KG1 (cell line): ENCODE data around the gene TLE5.
"Not testable (repeated sequence)": the region's sequence is repeated elsewhere in the genome, so short reads cannot be mapped to it uniquely, and the experiment has no call there.

Source experiments
- DNase-seq: peaks from one replicate; lab custom pipeline; 2025; lab: John Stamatoyannopoulos, UW

The TLE5 gene

DNA sequence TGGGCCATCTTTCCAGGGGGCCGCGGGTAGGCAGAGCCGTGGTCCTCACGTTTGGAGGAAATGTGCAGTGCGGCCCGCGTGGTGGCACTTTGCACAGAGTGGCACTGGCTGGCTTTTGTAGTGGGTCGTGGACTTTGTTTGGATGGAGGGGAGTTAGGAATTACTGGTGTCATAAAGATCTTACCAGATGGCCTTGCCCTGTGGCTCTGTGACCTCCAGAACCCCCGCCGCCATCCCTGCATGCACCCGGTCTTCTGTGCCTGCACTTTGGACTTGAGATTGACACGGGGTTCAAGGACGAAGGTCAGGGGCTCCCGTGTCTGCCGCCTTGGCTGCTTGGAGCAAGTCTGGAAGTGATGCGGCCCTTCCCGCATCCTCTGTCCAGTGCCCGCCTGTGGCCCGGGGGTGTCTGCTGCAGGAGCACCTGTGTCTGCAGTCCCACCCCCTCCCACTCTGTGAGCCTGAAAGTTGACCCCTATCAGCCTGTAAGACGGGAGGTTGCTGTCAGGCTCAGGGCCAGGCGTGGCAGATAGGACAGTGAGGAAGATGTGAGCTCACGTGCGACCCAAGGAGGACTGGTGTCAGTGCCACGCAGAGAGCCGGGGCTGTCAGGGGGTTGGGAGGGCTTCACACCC is 34.1 kb upstream of the TLE5 start:
- DNase-seq = no peak

DNA sequence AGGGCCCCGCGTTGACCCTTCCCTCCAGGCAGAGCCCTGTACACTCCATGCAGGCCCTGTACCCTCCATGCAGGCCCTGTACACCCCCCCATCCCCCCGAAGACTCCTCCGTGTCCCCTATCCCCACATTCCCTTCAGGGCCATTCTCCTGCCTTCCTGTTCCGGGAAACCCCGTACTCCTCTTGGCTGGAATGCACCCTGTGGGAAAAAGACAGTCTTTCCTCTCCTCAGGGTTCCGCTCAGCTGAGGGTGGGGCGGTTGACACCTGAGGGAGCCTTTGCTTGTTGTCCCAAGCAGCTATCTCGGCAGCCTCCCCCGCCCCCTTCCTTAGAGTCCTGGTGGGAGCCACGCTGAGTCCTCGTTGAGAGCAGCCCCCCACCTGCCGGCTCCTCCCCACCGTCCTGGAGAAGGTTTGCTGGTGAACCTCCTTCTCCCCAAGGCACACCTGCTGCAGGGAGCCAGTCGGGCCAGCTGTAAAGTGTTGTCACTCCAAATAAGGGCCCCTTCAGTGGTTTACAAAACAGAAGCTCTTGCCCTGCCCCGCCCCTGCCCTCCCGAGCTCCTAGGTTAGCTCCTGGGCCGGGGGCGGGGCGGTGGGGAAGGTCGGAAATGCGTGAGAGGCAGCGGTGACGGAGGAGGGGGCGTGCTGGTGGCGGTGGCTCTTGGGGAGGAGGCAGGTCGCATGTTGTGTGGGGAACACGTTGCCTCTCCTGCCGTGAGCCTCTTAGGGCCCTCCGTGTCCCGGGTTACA is 33.3 kb upstream of the TLE5 start:
- DNase-seq = no peak

DNA sequence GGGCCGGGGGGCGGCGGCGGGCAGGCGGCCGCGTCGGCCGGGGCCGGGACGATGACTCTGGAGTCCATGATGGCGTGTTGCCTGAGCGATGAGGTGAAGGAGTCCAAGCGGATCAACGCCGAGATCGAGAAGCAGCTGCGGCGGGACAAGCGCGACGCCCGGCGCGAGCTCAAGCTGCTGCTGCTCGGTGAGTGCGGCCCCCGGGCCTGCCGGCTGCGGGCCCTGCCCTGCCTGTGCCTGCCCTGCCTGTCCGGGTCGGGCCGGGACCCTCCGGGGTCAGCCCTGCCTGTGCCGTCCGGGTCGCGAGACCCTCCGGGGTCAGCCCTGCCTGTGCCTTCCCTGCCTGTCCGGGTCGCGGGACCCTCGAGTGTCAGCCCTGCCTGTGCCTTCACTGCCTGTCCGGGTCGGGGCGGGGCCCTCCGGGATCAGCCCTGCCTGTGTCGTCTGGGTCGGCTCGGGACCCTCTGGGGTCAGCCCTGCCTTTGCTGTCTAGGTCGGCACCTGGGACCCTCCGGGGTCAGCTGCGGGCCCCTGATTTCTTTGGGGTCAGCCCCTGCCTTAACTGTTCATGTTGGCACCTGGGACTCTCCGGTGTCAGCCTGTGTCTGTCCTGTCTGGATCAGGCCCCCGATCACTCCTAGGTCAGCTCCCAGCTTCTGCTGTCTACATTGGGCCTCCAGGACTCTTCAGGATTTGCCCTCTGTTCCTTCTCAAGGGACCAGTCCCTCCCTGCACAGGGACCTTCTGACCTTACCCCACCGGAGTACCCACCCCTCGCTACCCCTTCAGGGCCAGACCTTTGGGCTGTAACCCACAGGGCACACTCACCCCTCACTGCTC is 32.5 kb upstream of the TLE5 start:
- DNase-seq = no peak

DNA sequence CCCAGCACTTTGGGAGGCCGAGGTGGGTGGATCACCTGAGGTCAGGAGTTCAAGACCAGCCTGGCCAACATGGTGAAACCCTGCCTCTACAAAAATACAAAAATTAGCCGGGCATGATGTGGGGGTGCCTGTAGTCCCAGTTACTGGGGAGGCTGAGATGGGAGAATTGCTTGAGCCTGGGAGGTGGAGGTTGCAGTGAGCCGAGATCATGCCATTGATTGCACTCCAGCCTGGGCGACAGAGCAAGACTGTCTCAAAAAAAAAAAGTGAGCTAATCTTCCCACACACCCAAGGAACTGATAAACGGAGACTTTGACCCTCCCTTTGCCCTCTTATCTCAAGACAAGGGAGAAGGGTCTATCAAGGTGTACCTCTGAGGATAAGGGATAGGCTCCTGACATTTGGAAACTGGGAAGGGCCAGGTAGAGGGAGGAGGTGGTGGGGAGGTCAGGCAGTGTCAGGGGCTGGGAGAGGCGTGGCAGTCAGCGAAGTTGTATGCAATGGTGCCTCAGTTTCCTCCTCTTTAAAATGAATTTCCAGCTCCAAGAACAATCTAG is 27.1 kb upstream of the TLE5 start:
- DNase-seq = not testable (repeated sequence)

DNA sequence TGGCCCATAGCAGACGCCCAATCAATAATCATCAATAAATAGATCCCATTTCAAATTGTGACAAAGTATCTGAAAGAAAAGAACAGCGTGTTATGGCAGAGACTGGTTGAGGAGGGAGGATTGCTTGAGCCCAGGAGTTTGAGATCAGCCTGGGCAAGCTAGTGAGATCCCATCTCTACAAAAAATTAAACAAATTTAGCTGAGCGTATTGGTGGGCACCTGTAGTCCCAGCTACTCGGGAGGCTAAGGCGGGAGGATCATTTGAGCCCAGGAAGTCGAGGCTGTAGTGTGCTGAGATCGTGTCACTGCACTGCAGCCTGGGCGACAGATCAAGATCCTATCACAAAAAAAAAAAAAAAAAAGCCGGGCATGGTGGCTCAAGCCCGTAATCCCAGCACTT is 25.5 kb upstream of the TLE5 start:
- no peak for DNase-seq

DNA sequence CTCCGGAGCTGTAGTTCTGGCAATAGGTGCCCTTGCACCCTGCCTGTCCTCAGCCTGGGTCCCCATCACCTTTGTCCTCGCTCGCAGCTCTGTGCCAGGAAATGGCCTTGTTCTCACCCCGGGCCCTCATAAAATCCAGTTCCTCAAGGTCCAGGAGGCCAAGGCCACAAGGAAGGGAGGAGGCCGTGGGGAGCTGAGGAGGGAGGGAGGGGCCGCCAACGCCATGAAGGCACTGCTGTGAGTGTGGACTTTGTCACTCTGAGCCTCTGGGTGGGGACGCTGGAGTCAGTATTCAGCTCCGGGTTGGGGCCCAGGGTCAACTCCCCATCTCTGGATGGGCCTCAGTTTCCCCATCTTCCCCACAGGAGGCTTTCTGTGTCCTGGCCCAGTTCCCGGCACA is 22.6 kb upstream of the TLE5 start:
- DNase-seq = no peak

DNA sequence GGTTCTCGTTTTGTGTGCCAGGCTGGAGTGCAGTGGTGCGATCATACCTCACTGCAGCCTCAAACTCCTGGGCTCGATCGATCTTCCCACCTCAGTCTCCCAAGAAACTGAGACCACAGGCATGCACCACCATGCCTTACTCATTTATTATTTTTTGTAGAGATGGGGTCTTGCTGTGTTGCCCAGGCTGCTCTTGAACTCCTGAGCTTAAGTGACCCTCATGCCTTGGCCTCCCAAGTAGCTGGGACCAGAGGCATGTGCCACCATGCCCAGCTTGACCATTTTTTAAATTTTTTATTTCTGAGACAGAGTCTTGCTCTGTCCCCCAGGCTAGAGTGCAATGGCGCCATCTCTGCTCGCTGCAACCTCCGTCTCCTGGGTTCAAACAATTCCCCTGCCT is 21.7 kb upstream of the TLE5 start:
- no peak for DNase-seq

DNA sequence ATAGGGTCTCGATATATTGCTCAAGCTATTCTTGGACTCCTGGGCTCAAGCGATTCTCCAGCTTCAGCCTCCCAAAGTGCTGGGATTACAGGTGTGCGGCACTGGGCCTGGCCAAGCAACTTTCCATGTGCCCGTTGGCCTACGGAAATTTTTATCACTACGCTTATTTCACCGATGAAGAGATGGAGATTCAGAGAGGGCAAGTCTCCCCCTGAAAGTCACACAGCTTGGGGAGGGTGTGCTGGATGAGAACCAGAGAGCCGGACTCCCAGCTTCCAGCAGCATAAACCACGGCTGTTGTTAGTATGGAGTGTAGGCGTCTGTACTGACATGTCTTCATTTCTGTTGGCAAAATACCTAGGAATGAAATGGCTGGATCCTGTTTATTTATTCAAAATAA is 20.0 kb upstream of the TLE5 start:
- no peak for DNase-seq

DNA sequence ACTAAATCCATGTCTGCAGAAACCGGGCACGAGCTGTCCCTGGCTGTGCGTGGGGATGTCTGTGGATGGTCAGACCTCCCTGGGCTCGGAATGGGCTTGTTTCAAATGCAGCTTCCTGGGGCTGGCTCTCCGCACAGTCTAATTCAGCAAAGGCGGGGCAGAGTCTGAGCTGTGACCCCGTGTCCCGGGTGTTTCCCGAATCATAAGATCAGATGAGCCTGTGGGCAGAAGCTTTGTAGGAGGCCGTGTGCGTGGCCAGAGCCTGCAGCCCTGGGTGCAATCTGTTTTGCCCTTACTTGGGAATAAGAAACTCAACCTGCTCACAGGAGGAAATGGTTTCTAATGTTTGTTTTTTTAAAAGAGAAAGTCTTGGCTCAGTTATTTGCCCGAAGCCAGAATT is 18.0 kb upstream of the TLE5 start:
- DNase-seq = no peak

DNA sequence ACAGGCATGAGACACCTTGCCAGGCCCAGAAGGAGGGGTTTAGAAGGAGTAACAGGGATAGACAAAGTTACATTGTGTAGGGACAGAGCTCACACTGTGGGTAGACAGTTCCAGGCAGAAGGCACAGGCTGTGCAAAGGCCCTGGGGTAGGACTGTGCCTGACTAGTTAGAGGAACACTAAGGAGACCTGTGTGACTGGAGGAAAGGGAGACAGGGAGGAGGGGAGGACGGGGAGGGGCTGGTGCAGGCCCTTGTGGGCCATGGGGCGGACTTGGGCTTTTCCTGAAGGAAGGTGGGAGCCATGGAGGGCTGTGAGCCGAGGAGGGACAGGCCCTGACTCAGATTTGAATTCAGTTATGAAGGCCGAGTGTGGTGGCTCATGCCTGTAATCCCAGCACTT is 17.3 kb upstream of the TLE5 start:
- no peak for DNase-seq

DNA sequence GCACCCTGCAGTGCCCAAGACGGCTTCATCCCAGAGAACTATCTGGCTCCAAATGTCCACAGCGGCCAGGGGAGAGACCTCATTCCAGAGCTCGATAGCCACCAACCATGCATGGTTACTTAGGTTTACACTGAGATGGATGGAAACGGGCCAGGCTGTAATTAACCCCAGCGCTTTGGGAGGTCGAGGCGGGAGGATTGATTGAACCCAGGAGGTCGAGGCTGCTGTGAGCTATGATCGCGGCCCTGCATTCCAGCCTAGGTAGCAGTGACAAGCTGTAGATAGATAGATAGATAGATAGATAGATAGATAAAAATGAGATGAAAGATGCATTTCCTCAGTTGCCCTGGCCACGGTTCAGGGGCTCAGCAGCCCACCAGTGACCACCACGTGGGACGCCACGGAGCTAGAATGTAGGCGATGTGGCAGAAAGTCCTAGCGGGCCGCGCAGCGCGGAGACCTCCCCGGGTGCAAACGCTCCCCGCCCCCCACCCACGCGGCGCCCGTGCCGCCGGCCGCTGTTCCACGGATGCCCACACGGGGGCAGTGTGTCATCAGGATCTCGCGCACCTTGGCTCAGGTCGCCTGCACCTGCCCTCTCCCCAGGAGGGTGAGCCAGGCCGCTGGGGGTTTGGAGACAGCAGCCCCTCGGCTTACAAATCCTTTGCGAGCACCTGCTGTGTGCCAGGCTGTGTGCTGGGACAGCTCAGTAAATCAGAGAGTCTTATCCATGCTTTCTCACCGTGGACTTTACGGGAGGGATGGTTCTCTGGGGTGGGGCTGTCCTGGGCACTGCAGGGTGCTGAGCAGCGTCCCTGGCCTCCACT is 13.5 kb upstream of the TLE5 start:
- DNase-seq = peak; percentile 6

DNA sequence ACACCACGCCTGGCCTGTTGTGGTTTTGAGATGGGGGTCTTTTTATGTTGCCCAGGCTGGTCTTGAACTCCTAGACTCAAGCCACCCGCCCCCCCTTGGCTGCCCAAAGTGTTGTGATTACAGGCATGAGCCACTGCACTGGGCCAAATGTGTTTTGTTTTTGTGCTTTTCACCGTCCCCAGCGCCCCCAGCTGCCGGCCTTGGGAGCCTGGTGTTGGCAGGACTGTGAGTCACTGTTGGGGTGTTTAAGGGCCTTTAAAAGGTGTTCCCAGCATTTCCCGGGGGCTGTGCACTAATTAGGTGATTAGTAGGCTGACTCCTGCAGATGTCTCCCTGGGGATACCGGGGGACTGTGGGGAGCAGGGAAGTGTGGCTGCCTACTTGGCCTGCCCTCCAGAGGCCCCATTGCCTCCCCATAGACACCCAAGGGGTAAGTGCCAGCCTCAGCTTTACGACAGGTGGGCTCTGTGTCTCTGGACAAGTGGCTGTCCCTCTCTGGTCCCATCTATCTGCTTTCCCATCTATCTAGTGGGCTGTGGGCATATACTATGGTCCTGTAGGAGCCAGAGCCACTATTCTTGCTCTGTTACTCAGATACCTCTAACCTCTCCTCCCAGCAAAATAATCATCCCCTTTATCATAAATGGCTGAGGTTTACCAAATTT is 11.8 kb upstream of the TLE5 start:
- DNase-seq = no peak

DNA sequence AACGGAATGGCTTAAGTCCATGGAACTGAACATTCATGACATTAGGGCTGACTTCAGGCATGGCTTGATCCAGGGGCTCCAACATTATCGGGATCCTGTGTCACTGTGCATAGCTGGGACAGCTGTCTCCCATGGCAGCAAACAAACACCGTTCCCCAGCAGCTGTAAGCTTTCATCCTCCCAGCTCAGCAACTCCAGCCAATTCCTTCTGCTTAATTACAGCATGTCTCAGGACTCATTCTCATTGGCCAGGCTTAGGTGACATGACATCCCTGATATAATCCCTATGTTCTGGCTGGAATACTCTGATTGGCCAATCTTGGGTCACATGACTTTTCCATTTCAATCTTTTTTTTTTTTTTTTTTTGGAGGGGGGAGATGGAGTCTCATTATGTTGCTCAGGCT is 10.9 kb upstream of the TLE5 start:
- DNase-seq = no peak

DNA sequence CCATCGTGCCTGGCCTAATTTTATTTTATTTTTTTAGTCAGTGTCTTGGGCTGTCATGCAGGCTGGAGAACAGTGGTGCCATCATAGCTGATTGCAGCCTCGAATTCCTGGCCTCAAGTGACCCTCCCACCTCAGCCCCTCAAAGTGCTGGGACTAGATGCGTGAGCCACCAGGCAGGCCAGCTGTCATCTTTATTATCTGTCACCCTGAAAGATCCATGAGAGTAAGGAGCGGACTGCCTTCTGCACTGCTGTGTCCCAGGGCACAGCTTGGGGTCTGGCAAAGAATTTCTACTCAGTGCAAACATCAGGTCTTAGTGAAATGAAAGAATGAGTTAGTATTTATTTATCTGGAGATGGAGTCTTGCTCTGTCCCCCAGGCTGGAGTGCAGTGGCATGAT is 9.5 kb upstream of the TLE5 start:
- DNase-seq = no peak

DNA sequence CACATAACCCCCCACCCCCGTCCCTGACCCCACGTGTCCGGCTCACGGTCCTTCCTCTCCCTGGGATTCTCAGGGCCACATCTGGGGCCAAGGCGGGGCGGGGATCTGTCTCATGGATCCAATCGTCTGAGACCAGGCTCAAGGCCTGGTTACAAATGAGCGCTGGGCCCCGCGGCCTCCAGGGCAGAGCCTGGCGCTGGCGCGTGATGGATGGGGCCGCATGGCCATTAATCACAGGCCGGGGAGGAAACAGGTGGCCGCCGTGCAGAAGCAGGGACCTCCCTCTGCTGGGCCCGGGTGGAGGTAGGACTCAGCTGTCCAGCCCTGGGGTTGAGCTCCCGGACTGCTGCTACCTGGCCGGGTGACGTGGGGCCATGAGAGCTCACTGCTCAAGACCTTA is 5.8 kb upstream of the TLE5 start:
- DNase-seq = no peak

DNA sequence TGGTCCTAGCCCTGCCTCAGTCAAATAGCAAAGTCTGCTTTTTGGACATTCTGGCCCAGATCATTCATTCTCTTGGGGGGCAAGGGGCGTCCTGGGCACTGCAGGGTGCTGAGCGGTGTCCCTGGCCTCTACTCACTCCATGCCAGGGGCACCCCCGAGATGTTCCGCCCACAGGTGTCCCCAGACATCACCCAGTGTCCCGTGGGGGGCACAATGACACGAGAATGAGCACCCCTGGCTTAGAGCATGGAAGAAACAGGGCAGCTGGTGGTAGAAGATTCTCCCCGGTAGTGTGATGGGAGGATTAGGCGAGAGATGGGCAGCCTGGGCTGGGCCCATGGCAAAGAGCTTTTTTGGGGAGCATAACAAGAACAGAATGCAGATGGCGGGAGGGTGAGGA is 5.3 kb upstream of the TLE5 start:
- DNase-seq = no peak

DNA sequence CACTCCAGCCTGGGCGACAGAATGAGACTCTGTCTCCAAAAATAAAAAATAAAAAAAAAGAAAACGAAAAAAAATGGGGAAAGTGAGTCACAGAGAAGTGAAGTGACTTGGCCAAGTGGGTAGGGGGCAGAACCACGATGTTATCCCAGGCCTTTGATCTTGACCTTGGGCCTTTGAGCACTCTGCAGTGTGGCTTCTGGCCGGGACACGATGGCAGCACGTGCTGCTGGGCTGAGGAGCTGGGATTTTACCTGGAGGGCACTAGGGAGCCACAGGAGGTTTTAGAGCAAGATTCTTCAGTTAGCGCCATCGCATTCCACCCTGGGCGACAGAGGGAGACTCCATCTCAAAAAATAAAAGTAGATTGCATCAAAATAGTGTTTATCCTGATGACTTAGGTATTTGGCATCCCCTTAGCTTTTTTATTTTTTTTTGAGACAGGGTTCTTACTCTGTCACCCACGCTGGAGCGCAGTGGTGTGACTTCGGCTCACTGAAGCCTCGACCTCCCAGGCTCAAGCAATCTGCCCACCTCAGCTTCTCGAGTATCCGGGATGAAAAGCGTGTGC is 4.3 kb upstream of the TLE5 start:
- DNase-seq = no peak

DNA sequence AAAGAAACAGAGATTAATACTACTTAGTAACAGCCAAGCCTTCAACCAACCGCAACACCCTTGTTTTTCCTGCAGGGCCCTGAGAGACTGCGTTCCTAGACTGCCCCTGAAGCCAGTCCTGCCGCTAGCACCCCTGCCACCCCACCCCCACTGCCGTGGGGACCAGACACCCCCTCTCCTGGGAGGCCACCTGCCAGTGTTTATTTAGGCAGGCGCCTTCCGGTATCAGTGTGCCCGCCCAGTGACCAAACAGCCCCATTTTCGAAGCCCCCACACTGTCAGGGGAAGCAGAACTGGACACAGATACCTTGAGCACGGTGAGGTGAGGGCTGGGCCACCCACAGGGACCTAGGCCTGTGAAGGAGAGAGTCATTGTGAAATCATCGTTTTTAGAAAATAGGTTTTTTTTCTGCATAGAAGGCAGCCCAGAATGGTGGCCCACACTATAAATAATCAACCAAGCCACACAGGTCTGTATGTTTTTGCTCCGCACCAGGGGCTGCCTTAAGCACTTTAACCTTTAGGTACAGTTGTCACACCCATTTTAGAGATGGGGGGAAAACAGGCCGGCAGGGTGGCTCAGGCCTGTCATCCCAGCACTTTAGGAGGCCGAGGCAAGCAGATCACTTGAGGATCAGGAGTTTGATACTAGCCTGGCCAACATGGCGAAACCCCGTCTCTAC is 3.5 kb upstream of the TLE5 start:
- no peak for DNase-seq

DNA sequence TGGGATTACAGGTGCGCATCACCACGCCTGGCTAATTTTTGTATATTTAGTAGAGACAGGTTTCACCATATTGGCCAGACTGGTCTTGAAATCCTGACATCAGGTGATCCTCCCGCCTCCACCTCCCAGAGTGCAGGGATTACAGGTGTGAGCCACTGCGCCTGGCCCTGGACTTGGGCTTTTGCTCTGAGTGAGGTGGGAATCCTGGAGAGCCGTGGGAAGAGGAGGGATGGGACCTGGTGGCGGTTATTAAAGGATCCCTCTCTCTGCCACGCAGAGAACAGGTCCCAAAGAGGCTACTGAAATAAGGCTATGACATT is 1.7 kb upstream of the TLE5 start:
- DNase-seq = no peak
